AG09309 (cell line): ENCODE measurements around the gene ANXA1.
"Not testable (repeated sequence)": the region's sequence is repeated elsewhere in the genome, so short reads cannot be mapped to it uniquely, and the experiment has no call there.

Experiments
- DNase-seq: peaks from one replicate; pipeline ENCODE4 v3.0.0-alpha.2; 2010; ENCODE audit warnings: low read depth
- H3K4me3 ChIP-seq: 2 replicates; pipeline ENCODE4 v1.5.1; 2011; ENCODE audit warnings: mild to moderate bottlenecking, low read depth, low read length, moderate library complexity; ENCODE audit not compliant: control insufficient read depth
- CTCF ChIP-seq: IDR thresholded peaks from 2 replicates; pipeline ENCODE4 v1.5.1; 2011; ENCODE audit warnings: mild to moderate bottlenecking, low read depth, low read length, inconsistent platforms; ENCODE audit not compliant: insufficient read depth, control insufficient read depth; ENCODE audit errors: missing control alignments

ANXA1 gene

GRCh38 chr9:73179589-73179988, 27.9 kb downstream of the ANXA1 start:
- H3K4me3 ChIP-seq, result no peak overlapping the region
- no peak for TF ChIP-seq CTCF
- DNase-seq, result no peak

GRCh38 chr9:73180403-73180802, 28.7 kb downstream of the ANXA1 start:
- TF ChIP-seq CTCF, result no peak
- peak; percentile 29 for DNase-seq
- H3K4me3 ChIP-seq, result no peak overlapping the region

- H3K4me3 ChIP-seq, result no peak overlapping the region
- TF ChIP-seq CTCF, result no peak
These were observed 31.3 kb downstream of the ANXA1 start for GRCh38 chr9:73182928-73183327.

GRCh38 chr9:73183428-73183827, 31.8 kb downstream of the ANXA1 start:
- DNase-seq, result no peak
- no peak for TF ChIP-seq CTCF
- no peak overlapping the region for H3K4me3 ChIP-seq

More at GRCh38 chr9:73182928-73183327, 31.3 kb downstream of the ANXA1 start:
- DNase-seq, result no peak

- no peak overlapping the region for H3K4me3 ChIP-seq
- peak; percentile 5 for DNase-seq
- peak; percentile 30 for TF ChIP-seq CTCF
These were observed 32.5 kb downstream of the ANXA1 start for GRCh38 chr9:73183917-73184861.

- not testable (repeated sequence) for DNase-seq
These were observed 39.4 kb downstream of the ANXA1 start for GRCh38 chr9:73191109-73191508.

GRCh38 chr9:73194284-73194683, 42.6 kb downstream of the ANXA1 start:
- DNase-seq, result no peak
- TF ChIP-seq CTCF, result no peak

More at GRCh38 chr9:73191109-73191508, 39.4 kb downstream of the ANXA1 start:
- H3K4me3 ChIP-seq, result not testable (repeated sequence)

More at GRCh38 chr9:73194284-73194683, 42.6 kb downstream of the ANXA1 start:
- no peak overlapping the region for H3K4me3 ChIP-seq
